Testis (tissue), 3 donors: ENCODE data around the gene FMO1. TPM values are rescaled to one million over a fixed set of nuclear protein-coding genes. Genes with fewer than 3 reads are reported as not detected.

Experiments used
- DNase-seq: peaks from one replicate; pipeline ENCODE4 v3.0.0-alpha.2; 2019
- H3K27ac ChIP-seq, 2 donors: fragments of 200-600 bp; sonication (generic); one replicate each; pipeline ENCODE4 v1.5.1; 2019
- H3K27me3 ChIP-seq: fragments of 200-600 bp; sonication (generic); one replicate; pipeline ENCODE4 v1.5.1; 2019
- H3K36me3 ChIP-seq: fragments of 200-600 bp; sonication (generic); one replicate; pipeline ENCODE4 v1.5.1; 2017; ENCODE audit warnings: low read depth; ENCODE audit errors: missing control alignments
- H3K4me1 ChIP-seq: fragments of 200-600 bp; sonication (generic); one replicate; pipeline ENCODE4 v1.5.1; 2019
- H3K4me3 ChIP-seq, 2 donors: fragments of 200-600 bp; sonication (generic); one replicate each; pipeline ENCODE4 v1.5.1; 2017 to 2019
- H3K9me3 ChIP-seq: fragments of 200-600 bp; sonication (generic); one replicate; pipeline ENCODE4 v1.5.1; 2017
- POLR2A ChIP-seq: fragments of 450-650 bp; IDR thresholded peaks from one replicate; pipeline ENCODE4 v1.6.1; 2017; ENCODE audit warnings: antibody characterized with exemption, mild to moderate bottlenecking, moderate library complexity
- WGBS, 2 donors: methylation state at CpG; one replicate each; pipeline ENCODE4 v1.1.5; 2018; 5-methylcytosine and 5-hydroxymethylcytosine counted together
- intact Hi-C: fragments of 100-400 bp; cut with DNase I; formaldehyde crosslinking; loops from one replicate; pipeline ENCODE4 v1.15.1; 2023; ENCODE audit warnings: low total_unique reads
- polyA plus RNA-seq: library from polyadenylated mRNA; stranded (reverse); fragments of 350-450 nt; fragmentation: Illumina TruSeq; extraction: RNeasy Lipid Tissue Mini Kit (QIAGEN cat#74804); gene quantifications from one replicate; pipeline ENCODE4 v1.2.3, GENCODE V29; 2014; ENCODE audit warnings: low read depth, low replicate concordance; ENCODE audit not compliant: insufficient read depth
- total RNA-seq, 2 donors: library from RNA; depleted of rRNA; stranded (reverse); fragments of >200 nt; gene quantifications; one replicate each; pipeline ENCODE4 v1.2.3, GENCODE V29; 2016
- TF ChIP-seq, protein P1 (sequence below), 3 experiments: fragments of 450-650 bp in 2 of 3; fragments of 200-600 bp in 1 of 3; sonication (generic) in 1 of 3; IDR thresholded peaks; one replicate each; pipeline ENCODE4 v1.5.1; 2016 to 2019; ENCODE audit warnings: antibody characterized with exemption in 3 of 3, mild to moderate bottlenecking in 2 of 3, moderate library complexity in 1 of 3

FMO1 gene
- total and polyA plus RNA-seq, 3 donors from 2014 or later: 1.7 to 3.7 TPM; not detected in 1

DNA sequence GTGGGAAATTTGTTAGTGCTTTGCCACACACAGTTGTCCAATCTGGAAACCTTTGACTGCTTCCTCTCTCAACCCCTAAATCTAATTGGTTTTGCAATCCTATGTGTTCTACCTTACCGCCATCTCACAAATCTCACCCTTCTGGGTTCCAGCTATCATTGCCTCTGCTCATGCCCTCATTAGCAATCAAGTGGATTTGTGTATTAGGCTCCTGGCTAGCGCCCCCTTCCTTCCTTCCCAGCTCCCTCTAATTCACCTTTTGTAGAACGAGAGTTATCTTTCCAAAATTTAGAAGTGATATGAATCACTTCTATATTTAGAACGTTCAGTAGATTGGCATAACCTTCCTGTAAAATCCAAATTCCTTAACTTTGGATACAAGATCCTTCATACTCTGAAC is 18.6 kb downstream of the FMO1 start:
- no peaks in the 10 kb centered on the region for H3K9me3 ChIP-seq
- no peak overlapping the region for H3K4me3 ChIP-seq
- intact Hi-C loops: no loop called here
- H3K27ac ChIP-seq: no peak overlapping the region
- no peaks in the 10 kb centered on the region for H3K4me1 ChIP-seq
- H3K27me3 ChIP-seq: no peaks in the 10 kb centered on the region
- TF ChIP-seq, protein P1, sequence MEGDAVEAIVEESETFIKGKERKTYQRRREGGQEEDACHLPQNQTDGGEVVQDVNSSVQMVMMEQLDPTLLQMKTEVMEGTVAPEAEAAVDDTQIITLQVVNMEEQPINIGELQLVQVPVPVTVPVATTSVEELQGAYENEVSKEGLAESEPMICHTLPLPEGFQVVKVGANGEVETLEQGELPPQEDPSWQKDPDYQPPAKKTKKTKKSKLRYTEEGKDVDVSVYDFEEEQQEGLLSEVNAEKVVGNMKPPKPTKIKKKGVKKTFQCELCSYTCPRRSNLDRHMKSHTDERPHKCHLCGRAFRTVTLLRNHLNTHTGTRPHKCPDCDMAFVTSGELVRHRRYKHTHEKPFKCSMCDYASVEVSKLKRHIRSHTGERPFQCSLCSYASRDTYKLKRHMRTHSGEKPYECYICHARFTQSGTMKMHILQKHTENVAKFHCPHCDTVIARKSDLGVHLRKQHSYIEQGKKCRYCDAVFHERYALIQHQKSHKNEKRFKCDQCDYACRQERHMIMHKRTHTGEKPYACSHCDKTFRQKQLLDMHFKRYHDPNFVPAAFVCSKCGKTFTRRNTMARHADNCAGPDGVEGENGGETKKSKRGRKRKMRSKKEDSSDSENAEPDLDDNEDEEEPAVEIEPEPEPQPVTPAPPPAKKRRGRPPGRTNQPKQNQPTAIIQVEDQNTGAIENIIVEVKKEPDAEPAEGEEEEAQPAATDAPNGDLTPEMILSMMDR (IDR thresholded peaks at IDR 0.05): no peak
- no peak for TF ChIP-seq POLR2A
- WGBS, 2 donors: 76 to 82% methylated on average over 4 of the region's 4 CpGs
- no peak for DNase-seq
- H3K36me3 ChIP-seq: no peaks in the 10 kb centered on the region

DNA sequence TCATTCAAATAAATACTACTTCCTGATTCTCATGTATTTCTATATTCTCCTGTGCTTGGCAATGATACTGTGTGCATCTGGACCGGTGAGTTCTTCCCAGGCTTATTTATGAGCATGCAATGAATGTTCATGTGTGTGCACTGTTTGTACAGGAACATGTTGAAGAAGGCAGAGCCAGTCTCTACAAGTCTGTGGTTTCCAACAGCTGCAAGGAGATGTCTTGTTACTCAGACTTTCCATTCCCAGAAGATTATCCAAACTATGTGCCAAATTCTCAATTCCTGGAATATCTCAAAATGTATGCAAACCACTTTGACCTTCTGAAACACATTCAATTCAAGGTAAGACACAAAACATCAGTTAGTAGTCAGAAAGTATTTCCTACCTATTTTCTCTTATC is 19.1 kb downstream of the FMO1 start:
- no peaks in the 10 kb centered on the region for H3K4me1 ChIP-seq
- no peaks in the 10 kb centered on the region for H3K9me3 ChIP-seq
- H3K36me3 ChIP-seq: no peaks in the 10 kb centered on the region
- H3K27me3 ChIP-seq: no peaks in the 10 kb centered on the region
- H3K4me3 ChIP-seq: no peak overlapping the region
- intact Hi-C loops: no loop called here
- WGBS, 2 donors: 31 to 63% methylated on average over 1 of the region's 1 CpG
- H3K27ac ChIP-seq: no peak overlapping the region
- TF ChIP-seq, protein P1 (IDR thresholded peaks at IDR 0.05): no peak
- TF ChIP-seq POLR2A: no peak
- no peak for DNase-seq

DNA sequence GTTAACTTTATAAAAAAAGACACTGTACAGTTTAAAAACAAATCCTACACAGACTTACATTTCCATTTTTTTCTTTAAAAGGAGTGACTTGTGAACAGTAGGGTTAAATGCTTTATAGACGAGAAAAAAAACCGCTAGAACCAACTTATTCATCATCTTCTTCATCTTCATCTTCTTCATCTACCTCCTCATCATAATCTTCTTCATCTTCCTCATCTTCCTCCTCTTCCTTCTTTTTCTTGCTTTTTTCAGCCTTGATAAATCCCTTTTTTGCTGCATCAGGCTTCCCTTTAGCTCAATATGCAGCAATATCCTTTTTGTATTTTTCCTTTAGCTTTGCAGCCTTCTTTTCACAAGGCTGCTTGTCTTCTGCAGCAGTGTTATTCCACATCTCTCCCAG is 22.5 kb downstream of the FMO1 start:
- no peaks in the 10 kb centered on the region for H3K36me3 ChIP-seq
- TF ChIP-seq POLR2A: no peak
- TF ChIP-seq, protein P1 (IDR thresholded peaks at IDR 0.05): no peak
- H3K27ac ChIP-seq: no peak overlapping the region
- intact Hi-C loops: no loop called here
- H3K9me3 ChIP-seq: no peaks in the 10 kb centered on the region
- H3K4me1 ChIP-seq: no peaks in the 10 kb centered on the region
- no peak for DNase-seq
- H3K27me3 ChIP-seq: no peaks in the 10 kb centered on the region
- H3K4me3 ChIP-seq: no peak overlapping the region
- 90 to 95% methylated on average over 2 of the region's 2 CpGs for WGBS, 2 donors

DNA sequence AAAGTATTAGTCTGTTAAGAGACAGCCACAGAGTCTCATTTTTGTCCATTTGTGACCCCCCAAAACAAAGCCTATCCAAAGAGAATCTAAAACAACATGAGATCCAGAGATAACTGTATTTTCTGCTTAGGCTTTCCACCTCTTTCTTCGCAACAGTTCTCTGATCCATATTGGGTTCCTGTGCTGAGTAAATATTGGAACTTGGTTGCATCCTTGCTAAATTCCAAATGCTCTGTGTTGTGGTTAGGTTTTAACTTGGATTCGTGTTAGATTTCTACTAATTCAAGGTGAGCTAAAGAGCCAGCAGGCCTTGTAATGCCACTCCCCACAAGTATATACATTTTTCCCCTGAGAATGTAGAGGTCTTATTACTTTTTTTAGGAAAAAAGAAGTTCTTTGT is 29.2 kb downstream of the FMO1 start:
- no peak for DNase-seq
- no peak overlapping the region for H3K27ac ChIP-seq
- no peaks in the 10 kb centered on the region for H3K4me1 ChIP-seq
- no peaks in the 10 kb centered on the region for H3K27me3 ChIP-seq
- TF ChIP-seq, protein P1 (IDR thresholded peaks at IDR 0.05): no peak
- no peak for TF ChIP-seq POLR2A
- no peaks in the 10 kb centered on the region for H3K36me3 ChIP-seq
- WGBS, 2 donors: 90 to 93% methylated on average over 2 of the region's 2 CpGs
- no peaks in the 10 kb centered on the region for H3K9me3 ChIP-seq
- no peak overlapping the region for H3K4me3 ChIP-seq
- intact Hi-C loops: no loop called here

DNA sequence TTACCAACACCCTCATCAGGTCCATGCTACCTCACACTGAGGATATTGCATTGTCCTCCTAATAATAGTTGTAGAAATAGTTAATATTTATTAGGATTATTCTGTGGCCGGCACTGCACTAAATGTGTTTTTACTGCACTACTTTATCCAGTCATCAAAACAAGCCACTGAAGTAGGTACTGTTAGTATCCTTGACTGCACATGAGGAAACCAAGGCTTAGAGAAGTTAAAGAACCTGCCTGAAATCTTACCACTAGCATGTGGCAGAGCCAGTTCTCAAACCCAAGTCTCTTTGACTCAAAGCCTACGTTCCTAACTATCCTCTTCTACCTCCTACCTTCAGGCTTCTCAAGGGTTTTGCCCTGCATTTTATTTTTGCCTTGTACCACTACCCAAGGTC is 30.9 kb downstream of the FMO1 start:
- DNase-seq: no peak
- Histone ChIP-seq H3K36me3 (no peaks in the 10 kb centered on the region), H3K27me3 (no peaks in the 10 kb centered on the region), H3K4me1 (no peaks in the 10 kb centered on the region), H3K9me3 (no peaks in the 10 kb centered on the region), H3K4me3 (no peak overlapping the region), H3K27ac (no peak overlapping the region)
- 98% methylated on average over 2 of the region's 2 CpGs for WGBS, 2 donors
- no peak for TF ChIP-seq POLR2A
- TF ChIP-seq, protein P1 (IDR thresholded peaks at IDR 0.05): no peak
- intact Hi-C loops: no loop called here
